Measurements from ENCODE around the gene ZCCHC24.

DNA sequence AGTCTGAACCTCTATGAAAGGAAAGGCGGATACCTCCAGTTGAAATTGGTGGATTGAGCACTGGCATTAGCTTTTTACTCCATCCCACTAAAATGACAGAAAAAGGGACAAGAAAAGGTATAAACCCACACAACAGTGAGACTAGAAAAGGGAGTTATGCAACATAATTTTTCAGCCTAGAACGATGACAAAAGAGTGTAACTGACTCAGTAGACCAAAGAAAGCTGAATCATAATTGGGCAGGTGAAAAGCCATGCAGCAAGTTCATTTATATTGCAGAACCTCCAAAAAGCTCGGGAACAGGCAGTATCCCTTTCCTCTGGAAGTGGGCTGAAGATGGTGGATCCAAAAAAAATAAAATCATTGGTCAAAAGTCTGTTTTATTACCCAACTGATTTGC, 30.5 kb upstream of the ZCCHC24 start:
- TF ChIP-seq CTCF (IDR thresholded peaks at IDR 0.05) (no peak), EP300 (IDR thresholded peaks at IDR 0.05) (no peak), POLR2A (IDR thresholded peaks at IDR 0.05) (no peak)
